ENCODE results near the gene SST. TPM values are rescaled to one million over a fixed set of nuclear protein-coding genes. Genes with fewer than 3 reads are reported as not detected.

SST gene
- total and polyA plus RNA-seq, 2 experiments from 2014 or later = 6.0 to 10.1 TPM

- no peaks in the 10 kb centered on the region for H3K9me3 ChIP-seq (ENCODE audit: low read depth)
- H3K4me3 ChIP-seq = no peak overlapping the region
- no peak for DNase-seq (ENCODE audit: low read depth in 1 of 2, low spot score in 1 of 2)
- no peak overlapping the region for H3K27ac ChIP-seq
- no peak for TF ChIP-seq CTCF (IDR thresholded peaks at IDR 0.05; ENCODE audit: low read depth, low read length)
- H3K4me1 ChIP-seq (ENCODE audit: low read depth) = no peaks in the 10 kb centered on the region
- H3K36me3 ChIP-seq = no peaks in the 10 kb centered on the region
- H3K27me3 ChIP-seq = no peaks in the 10 kb centered on the region
Observed at GRCh38 chr3:187641320-187642016, 28.7 kb downstream of the SST start.

- Histone ChIP-seq H3K4me3 (no peak overlapping the region), H3K27ac (no peak overlapping the region), H3K36me3 (no peaks in the 10 kb centered on the region), H3K27me3 (no peaks in the 10 kb centered on the region), H3K9me3 (ENCODE audit: low read depth) (no peaks in the 10 kb centered on the region), H3K4me1 (ENCODE audit: low read depth) (no peaks in the 10 kb centered on the region)
- no peak for TF ChIP-seq CTCF (IDR thresholded peaks at IDR 0.05; ENCODE audit: low read depth, low read length)
- DNase-seq (ENCODE audit: low read depth in 1 of 2, low spot score in 1 of 2) = no peak
Observed at GRCh38 chr3:187640569-187641059, 29.6 kb downstream of the SST start.

DNA sequence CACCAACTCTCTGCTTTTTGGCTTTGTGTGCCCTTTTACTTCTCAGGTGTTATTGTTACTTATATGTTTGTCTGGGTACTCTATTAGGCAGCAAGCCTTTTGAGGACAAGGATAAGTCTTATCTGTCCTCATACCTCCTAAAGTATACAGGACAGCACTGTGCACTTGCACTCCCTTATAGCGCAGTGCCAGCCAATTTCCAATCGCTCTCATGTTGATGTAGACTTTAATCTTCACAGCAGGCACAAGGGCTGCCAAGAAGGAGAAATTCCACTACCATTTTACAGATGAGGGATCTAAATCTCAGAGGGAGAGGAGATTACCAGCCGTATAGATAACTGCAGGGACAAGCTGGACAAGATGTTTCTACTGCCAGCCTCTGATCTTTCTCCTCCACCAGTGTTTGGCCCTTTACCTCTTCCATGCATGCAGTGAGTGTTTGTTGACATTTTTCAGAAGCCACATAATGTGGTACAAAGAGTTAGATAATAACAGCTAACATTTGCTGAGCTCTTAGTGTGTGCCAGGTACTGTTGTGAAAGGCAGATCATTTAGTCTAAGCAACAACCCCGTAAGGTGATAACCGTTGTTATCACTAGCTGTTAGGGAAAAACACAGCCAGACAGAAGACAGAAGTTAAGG is 30.1 kb downstream of the SST start:
- H3K9me3 ChIP-seq (ENCODE audit: low read depth) = no peaks in the 10 kb centered on the region
- no peak for TF ChIP-seq CTCF (IDR thresholded peaks at IDR 0.05; ENCODE audit: low read depth, low read length)
- H3K36me3 ChIP-seq = no peaks in the 10 kb centered on the region
- no peak overlapping the region for H3K27ac ChIP-seq
- DNase-seq (ENCODE audit: low read depth in 1 of 2, low spot score in 1 of 2) = no peak
- no peaks in the 10 kb centered on the region for H3K27me3 ChIP-seq
- no peaks in the 10 kb centered on the region for H3K4me1 ChIP-seq (ENCODE audit: low read depth)
- H3K4me3 ChIP-seq = no peak overlapping the region

DNA sequence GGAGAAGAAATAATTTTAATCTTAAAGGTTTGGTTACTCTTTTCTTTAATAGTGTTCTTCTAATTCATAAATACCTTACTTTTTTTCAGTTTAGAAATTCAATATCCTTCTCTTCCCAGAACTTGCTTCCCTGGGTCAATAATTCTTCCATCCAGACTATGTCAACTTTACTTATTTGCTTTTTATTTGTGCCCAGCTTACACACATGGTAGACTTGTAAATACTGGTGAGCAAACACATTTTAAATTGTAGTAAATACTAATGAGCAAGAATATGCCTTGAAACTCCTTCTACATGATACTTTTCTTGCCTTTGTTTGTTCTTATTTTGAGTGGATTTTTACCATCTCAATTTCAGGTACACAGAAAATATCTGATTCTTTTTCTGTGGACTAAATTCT is 33.7 kb downstream of the SST start:
- no peaks in the 10 kb centered on the region for H3K36me3 ChIP-seq
- no peak for TF ChIP-seq CTCF (IDR thresholded peaks at IDR 0.05; ENCODE audit: low read depth, low read length)

DNA sequence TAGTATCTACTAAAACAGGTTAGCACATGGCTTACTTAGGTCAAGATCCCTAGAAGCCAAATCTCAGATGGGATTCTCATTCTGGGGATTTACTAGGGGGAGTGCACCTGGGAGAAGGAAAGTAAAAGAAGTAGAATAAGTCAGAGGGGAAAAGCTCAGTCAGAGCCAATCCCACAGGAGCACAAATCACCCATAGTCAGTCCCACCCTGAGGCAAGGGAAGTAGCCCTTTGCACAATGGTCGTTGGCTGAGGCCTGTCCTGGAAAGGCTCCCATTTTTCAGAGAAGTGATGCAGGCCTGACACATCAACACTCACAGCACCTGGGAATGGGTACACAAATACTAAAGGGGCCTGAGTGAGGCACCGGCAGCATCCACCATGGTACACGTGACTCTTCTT is 39.8 kb downstream of the SST start:
- Histone ChIP-seq H3K27ac (no peak overlapping the region), H3K27me3 (no peaks in the 10 kb centered on the region), H3K4me3 (no peak overlapping the region), H3K36me3 (no peaks in the 10 kb centered on the region), H3K9me3 (ENCODE audit: low read depth) (no peaks in the 10 kb centered on the region), H3K4me1 (ENCODE audit: low read depth) (peaks cover 3% of the 10 kb centered on the region)
- no peak for DNase-seq (ENCODE audit: low read depth in 1 of 2, low spot score in 1 of 2)
- no peak for TF ChIP-seq CTCF (IDR thresholded peaks at IDR 0.05; ENCODE audit: low read depth, low read length)

More for the DNA sequence above, 33.7 kb downstream of the SST start:
- H3K27ac ChIP-seq = no peak overlapping the region
- no peak for DNase-seq (ENCODE audit: low read depth in 1 of 2, low spot score in 1 of 2)
- H3K27me3 ChIP-seq = no peaks in the 10 kb centered on the region
- H3K9me3 ChIP-seq (ENCODE audit: low read depth) = no peaks in the 10 kb centered on the region
- no peak overlapping the region for H3K4me3 ChIP-seq
- no peaks in the 10 kb centered on the region for H3K4me1 ChIP-seq (ENCODE audit: low read depth)
